Kidney (tissue), 14 donors: ENCODE data around the gene TNFRSF12A. TPM values are rescaled to one million over a fixed set of nuclear protein-coding genes. Genes with fewer than 3 reads are reported as not detected.

Experiments
- DNase-seq, 5 donors: peaks; one replicate each; pipeline ENCODE4 v3.0.0-alpha.2; 2013 to 2020
- FAIRE-seq: peaks from 2 replicates; lab custom pipeline; 2012; peaks lifted over from hg19 to GRCh38; lab: Jason Lieb, UNC
- H3K27ac ChIP-seq, 2 donors: one replicate each; pipeline ENCODE4 v1.7.0; 2013; ENCODE audit warnings: low read depth in 2 of 2, low read length in 2 of 2, inconsistent platforms in 1 of 2
- H3K27me3 ChIP-seq: one replicate; pipeline ENCODE4 v1.7.1; 2013; ENCODE audit warnings: low read length, inconsistent platforms; ENCODE audit not compliant: control insufficient read depth, insufficient read depth
- H3K36me3 ChIP-seq, 3 donors: one replicate each; pipeline versions ENCODE4 v1.7.0 to v1.7.1; 2013; ENCODE audit warnings: low read length in 3 of 3, control low read depth in 1 of 3, inconsistent platforms in 1 of 3; ENCODE audit not compliant: insufficient read depth in 3 of 3, control insufficient read depth in 2 of 3
- H3K4me1 ChIP-seq, 3 donors: one replicate each; pipeline versions ENCODE4 v1.7.0 to v1.7.1; 2013; ENCODE audit warnings: low read length in 3 of 3, inconsistent platforms in 1 of 3, low read depth in 1 of 3; ENCODE audit not compliant: control insufficient read depth in 2 of 3, insufficient read depth in 2 of 3
- H3K4me3 ChIP-seq, 3 donors: one replicate each; pipeline versions ENCODE4 v1.7.0 to v1.8.1; 2013; ENCODE audit warnings: low read length in 3 of 3, control low read depth in 1 of 3, inconsistent platforms in 1 of 3
- H3K9ac ChIP-seq, 3 donors: one replicate each; pipeline versions ENCODE4 v1.7.0 to v1.7.1; 2013; ENCODE audit warnings: low read length in 3 of 3, control low read depth in 1 of 3, inconsistent platforms in 1 of 3
- H3K9me3 ChIP-seq, 3 donors: one replicate each; pipeline versions ENCODE4 v1.7.0 to v1.7.1; 2013; ENCODE audit warnings: low read length in 3 of 3, control low read depth in 1 of 3, inconsistent platforms in 1 of 3; ENCODE audit not compliant: control insufficient read depth in 2 of 3, insufficient read depth in 1 of 3
- intact Hi-C: fragments of 100-400 bp; cut with DNase I; formaldehyde crosslinking; loops from one replicate; pipeline ENCODE4 v1.11.1; 2022
- polyA plus RNA-seq: library from polyadenylated mRNA; stranded (reverse); fragments of 350-450 nt; fragmentation: Illumina TruSeq; extraction: RNeasy Lipid Tissue Mini Kit (QIAGEN cat#74804); gene quantifications from one replicate; pipeline ENCODE4 v1.2.3, GENCODE V29; 2014; ENCODE audit warnings: low read depth, low replicate concordance; ENCODE audit not compliant: insufficient read depth
- total RNA-seq: library from RNA; stranded (reverse); fragmentation: NEBNext Ultra II Directional; extraction: Animal tissue kit (Norgen Biotek cat#: 25700); gene quantifications from one replicate; pipeline ENCODE4 v1.2.1, GENCODE V29; 2021
- TF ChIP-seq, protein P1 (sequence below): IDR thresholded peaks from 3 replicates; pipeline ENCODE4 v1.5.1; 2012; ENCODE audit warnings: mild to moderate bottlenecking, moderate library complexity, borderline replicate concordance; ENCODE audit not compliant: insufficient read depth; ENCODE audit errors: extremely low read depth
- donor health status: control.
- donor health status: control.
- donor health status: control.
- donor health status: control.
- donor health status: control.
- donor health status: DM: yes; HTN: yes; CAD: no.
- donor health status: Normal renal cell carcinoma (clear cell type).

Gene TNFRSF12A
- total and polyA plus RNA-seq, 2 donors from 2014 or later: 87.3 to 114 TPM

DNA sequence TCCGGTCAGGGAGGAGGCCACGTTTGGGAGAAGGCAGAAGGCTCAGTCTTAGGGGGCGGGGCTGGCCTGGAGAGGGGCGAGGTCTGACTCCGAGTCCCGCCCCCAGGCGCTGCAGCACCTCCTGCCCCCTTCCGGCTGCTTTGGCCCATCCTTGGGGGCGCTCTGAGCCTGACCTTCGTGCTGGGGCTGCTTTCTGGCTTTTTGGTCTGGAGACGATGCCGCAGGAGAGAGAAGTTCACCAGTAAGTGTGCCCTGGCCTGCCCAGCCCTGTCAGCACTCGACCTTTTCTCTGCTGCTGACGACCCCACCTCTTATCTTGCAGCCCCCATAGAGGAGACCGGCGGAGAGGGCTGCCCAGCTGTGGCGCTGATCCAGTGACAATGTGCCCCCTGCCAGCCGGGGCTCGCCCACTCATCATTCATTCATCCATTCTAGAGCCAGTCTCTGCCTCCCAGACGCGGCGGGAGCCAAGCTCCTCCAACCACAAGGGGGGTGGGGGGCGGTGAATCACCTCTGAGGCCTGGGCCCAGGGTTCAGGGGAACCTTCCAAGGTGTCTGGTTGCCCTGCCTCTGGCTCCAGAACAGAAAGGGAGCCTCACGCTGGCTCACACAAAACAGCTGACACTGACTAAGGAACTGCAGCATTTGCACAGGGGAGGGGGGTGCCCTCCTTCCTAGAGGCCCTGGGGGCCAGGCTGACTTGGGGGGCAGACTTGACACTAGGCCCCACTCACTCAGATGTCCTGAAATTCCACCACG is 1.5 kb downstream of the TNFRSF12A start:
- intact Hi-C loops: no loop called here
- H3K27ac ChIP-seq: peak overlapping the region; percentile 94 to 98
- no peaks in the 10 kb centered on the region for H3K9me3 ChIP-seq
- peaks cover 0 to 23% (median 19%) of the 10 kb centered on the region in 3 donors for H3K4me1 ChIP-seq
- FAIRE-seq: no peak
- H3K27me3 ChIP-seq: peaks cover 4% of the 10 kb centered on the region
- peaks cover 2 to 5% (median 3%) of the 10 kb centered on the region in 3 donors for H3K36me3 ChIP-seq
- DNase-seq: peak; percentile 78 to 94 (median 85)
- H3K4me3 ChIP-seq: peak overlapping the region in 2 of 3 donors; percentile 44 to 90
- peak overlapping the region in 2 of 3 donors; percentile 50 to 89 for H3K9ac ChIP-seq
- TF ChIP-seq, protein P1, sequence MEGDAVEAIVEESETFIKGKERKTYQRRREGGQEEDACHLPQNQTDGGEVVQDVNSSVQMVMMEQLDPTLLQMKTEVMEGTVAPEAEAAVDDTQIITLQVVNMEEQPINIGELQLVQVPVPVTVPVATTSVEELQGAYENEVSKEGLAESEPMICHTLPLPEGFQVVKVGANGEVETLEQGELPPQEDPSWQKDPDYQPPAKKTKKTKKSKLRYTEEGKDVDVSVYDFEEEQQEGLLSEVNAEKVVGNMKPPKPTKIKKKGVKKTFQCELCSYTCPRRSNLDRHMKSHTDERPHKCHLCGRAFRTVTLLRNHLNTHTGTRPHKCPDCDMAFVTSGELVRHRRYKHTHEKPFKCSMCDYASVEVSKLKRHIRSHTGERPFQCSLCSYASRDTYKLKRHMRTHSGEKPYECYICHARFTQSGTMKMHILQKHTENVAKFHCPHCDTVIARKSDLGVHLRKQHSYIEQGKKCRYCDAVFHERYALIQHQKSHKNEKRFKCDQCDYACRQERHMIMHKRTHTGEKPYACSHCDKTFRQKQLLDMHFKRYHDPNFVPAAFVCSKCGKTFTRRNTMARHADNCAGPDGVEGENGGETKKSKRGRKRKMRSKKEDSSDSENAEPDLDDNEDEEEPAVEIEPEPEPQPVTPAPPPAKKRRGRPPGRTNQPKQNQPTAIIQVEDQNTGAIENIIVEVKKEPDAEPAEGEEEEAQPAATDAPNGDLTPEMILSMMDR: peak; percentile 22

DNA sequence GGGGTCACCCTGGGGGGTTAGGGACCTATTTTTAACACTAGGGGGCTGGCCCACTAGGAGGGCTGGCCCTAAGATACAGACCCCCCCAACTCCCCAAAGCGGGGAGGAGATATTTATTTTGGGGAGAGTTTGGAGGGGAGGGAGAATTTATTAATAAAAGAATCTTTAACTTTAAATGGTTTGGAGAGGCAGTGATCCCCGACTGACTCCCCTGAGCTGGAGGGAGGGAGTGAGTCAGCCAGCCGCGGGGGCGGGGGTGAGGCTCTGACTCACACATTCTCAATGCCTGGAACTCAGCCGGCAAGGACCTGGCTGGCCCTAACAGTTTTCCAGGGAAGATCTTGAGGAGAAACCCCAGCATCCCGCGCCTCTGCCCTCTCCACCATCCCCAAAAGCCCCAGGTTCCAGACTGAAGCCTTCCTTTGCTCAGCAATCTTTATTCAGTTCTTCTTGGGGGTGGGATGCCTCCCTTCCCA is 2.1 kb downstream of the TNFRSF12A start:
- FAIRE-seq (peak; percentile 44), DNase-seq (peak; percentile 88 to 97 (median 91))
- Histone ChIP-seq H3K27ac (peak overlapping the region; percentile 98), H3K27me3 (peaks cover 4% of the 10 kb centered on the region), H3K4me1 (peaks cover 0 to 23% (median 19%) of the 10 kb centered on the region in 3 donors), H3K4me3 (peak overlapping the region; percentile 17 to 90 (median 67)), H3K9ac (peak overlapping the region in 2 of 3 donors; percentile 50 to 89), H3K9me3 (no peaks in the 10 kb centered on the region), H3K36me3 (peaks cover 2 to 5% (median 3%) of the 10 kb centered on the region in 3 donors)
- intact Hi-C loops: no loop called here
- TF ChIP-seq, protein P1: no peak

DNA sequence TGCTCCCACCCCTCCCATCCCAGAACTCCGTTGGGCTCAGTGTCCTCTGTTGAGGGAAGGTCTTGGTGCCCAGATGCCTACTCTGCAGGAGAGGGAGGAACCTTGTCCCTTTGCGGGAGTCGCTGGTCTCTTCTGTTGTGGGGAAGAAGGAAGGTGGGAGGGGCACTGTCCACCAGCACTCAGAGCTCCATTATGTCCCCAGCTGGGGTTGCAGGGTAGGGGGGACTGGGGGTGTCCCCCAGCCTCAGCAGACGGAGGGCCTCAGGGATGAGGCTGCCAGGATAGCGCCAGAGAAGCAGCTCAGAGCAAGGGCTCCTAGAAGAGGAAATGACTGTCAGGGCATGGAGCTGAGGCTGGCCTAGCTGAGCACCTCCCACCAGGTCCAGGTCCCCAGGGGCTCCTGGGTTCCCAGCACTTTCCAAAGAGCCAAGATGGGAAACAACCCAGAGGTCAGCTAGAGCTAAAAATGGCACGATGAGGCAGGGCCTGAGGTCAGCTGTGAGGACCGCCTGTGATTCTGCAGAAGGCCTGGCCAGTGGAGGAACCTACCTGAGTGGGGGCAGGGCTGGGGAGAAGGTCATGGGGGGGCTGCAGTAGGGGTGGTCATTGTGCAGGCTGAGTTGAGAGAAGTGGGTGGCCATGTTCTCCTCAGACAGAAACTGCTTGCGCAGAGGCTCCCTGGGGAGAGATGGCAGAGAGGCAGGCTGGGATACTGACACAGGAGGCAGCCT is 2.7 kb downstream of the TNFRSF12A start:
- TF ChIP-seq, protein P1: no peak
- intact Hi-C loops: no loop called here
- Histone ChIP-seq H3K9ac (peak overlapping the region in 2 of 3 donors; percentile 43 to 89), H3K27me3 (peaks cover 4% of the 10 kb centered on the region), H3K27ac (peak overlapping the region; percentile 98), H3K36me3 (peaks cover 2 to 5% (median 3%) of the 10 kb centered on the region in 3 donors), H3K9me3 (no peaks in the 10 kb centered on the region), H3K4me1 (peaks cover 0 to 23% (median 19%) of the 10 kb centered on the region in 3 donors), H3K4me3 (peak overlapping the region; percentile 17 to 90 (median 67))
- FAIRE-seq (no peak), DNase-seq (peak in 1 of 5 donors; percentile 77)
